Right cardiac atrium (tissue), 5 donors: ENCODE measurements around the gene USP13. TPM values are rescaled to one million over a fixed set of nuclear protein-coding genes. Genes with fewer than 3 reads are reported as not detected.

ENCODE experiments used
- ATAC-seq, 2 donors: fragments of 200-7000 bp; cut with Tn5 transposase; one replicate each; pipeline versions ENCODE4 v1.8.0 to v1.9.1; 2020; ENCODE audit warnings: moderate library complexity in 2 of 2, mild to moderate bottlenecking in 1 of 2
- DNase-seq, 3 donors: peaks; one replicate each; pipeline ENCODE4 v3.0.0-alpha.2; 2020
- H3K27ac ChIP-seq: one replicate; pipeline ENCODE4 v1.5.1; 2013; ENCODE audit warnings: mild to moderate bottlenecking, low read length, control low read depth, moderate library complexity
- H3K27me3 ChIP-seq: one replicate; pipeline ENCODE4 v1.6.1; 2013; ENCODE audit not compliant: control insufficient read depth, insufficient read depth
- H3K4me1 ChIP-seq: one replicate; pipeline ENCODE4 v1.6.1; 2013; ENCODE audit warnings: low read length; ENCODE audit not compliant: control insufficient read depth, insufficient read depth
- H3K4me3 ChIP-seq: one replicate; pipeline ENCODE4 v1.5.1; 2013; ENCODE audit warnings: low read length, control low read depth
- H3K9me3 ChIP-seq: one replicate; pipeline ENCODE4 v1.6.1; 2013; ENCODE audit warnings: low read length; ENCODE audit not compliant: control insufficient read depth
- WGBS: extraction: QIAGEN DNeasy Blood & Tissue Kit; methylation state at CpG from one replicate; pipeline ENCODE4 v1.1.7; 2013; 5-methylcytosine and 5-hydroxymethylcytosine counted together
- intact Hi-C, 4 donors: fragments of 100-400 bp; cut with DNase I; formaldehyde crosslinking; loops; one replicate each; pipeline versions ENCODE4 v1.11.0 to v1.14.0; 2022 to 2023
- polyA plus RNA-seq: library from polyadenylated mRNA; stranded (reverse); fragments of 200-250 nt; gene quantifications from one replicate; pipeline ENCODE4 v1.2.3, GENCODE V29; 2013
- total RNA-seq, 4 donors: library from RNA; stranded (reverse); fragmentation: NEBNext Ultra II Directional; extraction: Animal tissue kit (Norgen Biotek cat#: 25700); gene quantifications; one replicate each; pipeline ENCODE4 v1.2.1, GENCODE V29; 2021
- donor health status: healthy with polysubstance abuse.
- donor health status: DM: no; HTN: yes; CAD: no.
- donor health status: DM: no; HTN: no; CAD: no.
- donor health status: DM: no; HTN: yes; CAD: no; lungs with severe emphysema.
- donor health status: DM: yes; HTN: yes; CAD: no.

The USP13 gene
- total and polyA plus RNA-seq, 5 donors, result 20.0 to 101 (median 71.0) TPM

DNA sequence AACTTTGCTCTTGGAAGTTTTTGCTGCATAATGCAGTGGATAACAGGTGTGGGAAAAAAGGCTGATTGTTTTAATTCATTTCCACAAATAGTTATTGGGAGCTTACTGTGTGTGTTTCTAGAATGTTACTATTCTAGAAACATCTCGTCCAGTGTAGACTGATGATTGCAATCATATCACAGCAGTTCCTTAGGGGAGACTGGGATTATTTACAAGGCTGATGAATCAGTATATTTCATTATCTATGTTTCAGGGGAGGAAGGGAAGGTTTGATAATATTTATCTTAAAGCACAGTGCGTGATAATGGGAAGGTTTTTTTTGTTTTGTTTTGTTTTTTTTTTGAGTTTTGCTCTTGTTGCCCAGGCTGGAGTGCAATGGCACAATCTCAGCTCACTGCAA, 2.4 kb downstream of the USP13 start:
- no peaks in the 10 kb centered on the region for H3K9me3 ChIP-seq
- peak overlapping the region; percentile 17 for H3K27ac ChIP-seq
- no peaks in the 10 kb centered on the region for H3K27me3 ChIP-seq
- ATAC-seq (no peak), DNase-seq (no peak)
- peaks cover 7% of the 10 kb centered on the region for H3K4me1 ChIP-seq
- H3K4me3 ChIP-seq, result peak overlapping the region; percentile 7
- intact Hi-C loops, result loop anchor here in 2 of 4 donors (10.0 kb wide), 2 partner anchors 60 to 90 kb away; no protein-coding TSS in a partner anchor
- WGBS, result 68% methylated on average over 2 of the region's 2 CpGs

- H3K27ac ChIP-seq, result peak overlapping the region; percentile 8
- no peaks in the 10 kb centered on the region for H3K27me3 ChIP-seq
- ATAC-seq (no peak), DNase-seq (no peak)
- WGBS, result 77% methylated on average over 2 of the region's 2 CpGs
- H3K4me3 ChIP-seq, result no peak overlapping the region
- H3K9me3 ChIP-seq, result no peaks in the 10 kb centered on the region
- peaks cover 13% of the 10 kb centered on the region for H3K4me1 ChIP-seq
- intact Hi-C loops, result loop anchor here in 2 of 4 donors (10.0 kb wide), 2 partner anchors 56 to 86 kb away; no protein-coding TSS in a partner anchor
These were observed 5.8 kb downstream of the USP13 start for GRCh38 chr3:179658606-179659005.

DNA sequence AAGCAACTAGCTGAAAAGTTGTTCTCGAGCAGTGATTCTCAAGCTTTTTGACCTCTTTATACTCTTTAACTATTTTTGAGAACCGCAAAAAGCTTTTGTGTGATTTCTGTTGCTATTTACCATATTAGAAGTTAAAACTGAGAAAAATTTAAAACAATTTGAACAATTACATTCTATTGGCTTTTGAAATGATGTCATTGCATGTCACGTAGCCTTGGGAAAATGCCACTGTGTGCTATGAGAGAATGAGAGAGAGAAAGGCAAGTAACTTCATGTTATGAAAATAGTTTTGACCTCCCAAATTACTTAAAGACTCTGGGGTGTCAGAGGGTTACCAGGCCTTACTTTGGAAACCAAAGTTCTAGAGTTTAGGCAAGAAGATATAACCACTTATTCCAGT, 8.0 kb downstream of the USP13 start:
- ATAC-seq, result no peak
- peaks cover 15% of the 10 kb centered on the region for H3K4me1 ChIP-seq
- H3K4me3 ChIP-seq, result no peak overlapping the region
- intact Hi-C loops, result no loop called here
- no peaks in the 10 kb centered on the region for H3K9me3 ChIP-seq
- 79% methylated on average over 3 of the region's 3 CpGs for WGBS
- H3K27me3 ChIP-seq, result no peaks in the 10 kb centered on the region
- H3K27ac ChIP-seq, result no peak overlapping the region
- DNase-seq, result no peak

DNA sequence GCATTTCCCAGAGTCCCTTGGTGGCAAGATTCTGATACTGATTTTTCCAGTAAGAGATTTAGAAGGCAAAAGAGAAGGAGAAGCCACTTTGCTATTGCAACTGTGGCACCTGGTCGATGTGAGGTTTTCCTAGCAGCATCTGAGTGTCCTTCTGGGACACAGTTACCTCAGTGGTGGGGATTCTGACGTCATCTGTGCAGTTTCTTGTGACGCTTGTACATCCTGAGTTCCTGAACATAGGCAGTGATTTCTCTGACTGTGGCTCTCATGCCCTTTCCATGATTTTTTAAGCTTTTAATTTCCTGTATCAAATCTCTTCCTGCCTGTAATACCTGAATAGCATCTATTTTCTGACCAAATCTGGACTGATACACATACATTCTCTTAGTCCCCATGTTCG, 8.9 kb downstream of the USP13 start:
- no peak for ATAC-seq
- no peaks in the 10 kb centered on the region for H3K9me3 ChIP-seq

DNA sequence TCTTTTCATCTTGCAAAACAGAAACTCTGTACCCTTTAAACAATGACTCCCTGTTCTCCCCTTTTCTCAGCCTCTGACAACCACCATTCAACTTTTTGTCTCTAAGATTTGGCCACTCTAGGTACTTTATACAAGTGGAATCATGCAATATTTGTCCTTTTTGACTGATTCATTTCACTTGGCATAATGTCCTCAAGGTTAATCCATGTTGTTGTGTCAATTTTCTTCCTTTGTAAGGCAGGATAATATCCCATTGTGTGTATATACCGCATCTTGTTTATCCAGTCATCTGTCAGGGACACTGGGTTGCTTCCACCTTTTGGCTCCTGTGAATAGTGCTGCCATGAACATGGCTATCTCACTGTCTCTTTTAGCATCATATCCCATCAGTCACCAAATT, 10.3 kb downstream of the USP13 start:
- ATAC-seq (no peak), DNase-seq (no peak)
- 75% methylated on average over 1 of the region's 1 CpG for WGBS
- no peaks in the 10 kb centered on the region for H3K27me3 ChIP-seq
- intact Hi-C loops, result no loop called here
- H3K4me3 ChIP-seq, result no peak overlapping the region
- H3K27ac ChIP-seq, result no peak overlapping the region
- H3K9me3 ChIP-seq, result no peaks in the 10 kb centered on the region
- H3K4me1 ChIP-seq, result peaks cover 23% of the 10 kb centered on the region

More for the DNA sequence above, 8.9 kb downstream of the USP13 start:
- H3K4me3 ChIP-seq, result no peak overlapping the region
- H3K4me1 ChIP-seq, result peaks cover 23% of the 10 kb centered on the region
- 73% methylated on average over 4 of the region's 4 CpGs for whole genome bisulfite sequencing
- H3K27ac ChIP-seq, result no peak overlapping the region
- DNase-seq, result no peak
- intact Hi-C loops, result no loop called here
- H3K27me3 ChIP-seq, result no peaks in the 10 kb centered on the region

GRCh38 chr3:179666030-179666429, 13.2 kb downstream of the USP13 start:
- Histone ChIP-seq H3K27ac (peak overlapping the region; percentile 85), H3K4me3 (no peak overlapping the region), H3K4me1 (peaks cover 20% of the 10 kb centered on the region), H3K27me3 (no peaks in the 10 kb centered on the region), H3K9me3 (no peaks in the 10 kb centered on the region)
- ATAC-seq (peak; percentile 5 to 8), DNase-seq (no peak)
- 38% methylated on average over 1 of the region's 1 CpG for WGBS
- intact Hi-C loops, result no loop called here

- ATAC-seq (peak; percentile 81 to 86), DNase-seq (peak; percentile 72 to 91 (median 86))
- no peaks in the 10 kb centered on the region for H3K9me3 ChIP-seq
- peaks cover 20% of the 10 kb centered on the region for H3K4me1 ChIP-seq
- H3K27me3 ChIP-seq, result no peaks in the 10 kb centered on the region
- intact Hi-C loops, result no loop called here
- 32% methylated on average over 8 of the region's 8 CpGs for WGBS
- H3K27ac ChIP-seq, result peak overlapping the region; percentile 85
- no peak overlapping the region for H3K4me3 ChIP-seq
These were observed 13.7 kb downstream of the USP13 start for GRCh38 chr3:179666436-179667035.

DNA sequence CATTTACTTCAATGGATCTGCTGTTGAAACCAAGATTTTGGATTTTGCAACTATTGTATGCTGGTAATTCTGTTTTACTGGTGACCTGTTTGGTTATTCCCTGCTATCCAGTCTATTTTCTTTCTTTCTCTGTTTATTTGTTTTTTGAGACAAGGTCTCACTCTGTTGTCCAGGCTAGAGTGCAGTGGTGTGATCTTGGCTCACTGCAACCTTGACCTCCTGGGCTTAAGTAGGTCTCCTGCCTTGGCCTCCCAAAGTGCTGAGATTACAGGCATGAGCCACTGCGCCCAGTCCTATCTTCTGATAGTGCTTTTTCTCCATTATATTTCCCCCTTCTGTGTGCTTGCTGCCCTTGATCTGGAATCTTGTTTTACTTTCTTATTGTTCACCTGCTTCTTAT, 15.6 kb downstream of the USP13 start:
- Histone ChIP-seq H3K27me3 (no peaks in the 10 kb centered on the region), H3K4me1 (peaks cover 20% of the 10 kb centered on the region), H3K4me3 (no peak overlapping the region), H3K9me3 (no peaks in the 10 kb centered on the region), H3K27ac (no peak overlapping the region)
- ATAC-seq (no peak), DNase-seq (no peak)
- WGBS, result 92% methylated on average over 1 of the region's 1 CpG
- intact Hi-C loops, result no loop called here

- Histone ChIP-seq H3K27ac (no peak overlapping the region), H3K9me3 (no peaks in the 10 kb centered on the region), H3K4me3 (no peak overlapping the region), H3K27me3 (no peaks in the 10 kb centered on the region), H3K4me1 (peaks cover 20% of the 10 kb centered on the region)
- 77% methylated on average over 8 of the region's 8 CpGs for WGBS
- intact Hi-C loops, result no loop called here
- ATAC-seq (no peak), DNase-seq (no peak)
These were observed 17.5 kb downstream of the USP13 start for GRCh38 chr3:179670311-179670710.

GRCh38 chr3:179671309-179671708, 18.5 kb downstream of the USP13 start:
- no peak for ATAC-seq
- Histone ChIP-seq H3K4me3 (no peak overlapping the region), H3K27ac (no peak overlapping the region)

DNA sequence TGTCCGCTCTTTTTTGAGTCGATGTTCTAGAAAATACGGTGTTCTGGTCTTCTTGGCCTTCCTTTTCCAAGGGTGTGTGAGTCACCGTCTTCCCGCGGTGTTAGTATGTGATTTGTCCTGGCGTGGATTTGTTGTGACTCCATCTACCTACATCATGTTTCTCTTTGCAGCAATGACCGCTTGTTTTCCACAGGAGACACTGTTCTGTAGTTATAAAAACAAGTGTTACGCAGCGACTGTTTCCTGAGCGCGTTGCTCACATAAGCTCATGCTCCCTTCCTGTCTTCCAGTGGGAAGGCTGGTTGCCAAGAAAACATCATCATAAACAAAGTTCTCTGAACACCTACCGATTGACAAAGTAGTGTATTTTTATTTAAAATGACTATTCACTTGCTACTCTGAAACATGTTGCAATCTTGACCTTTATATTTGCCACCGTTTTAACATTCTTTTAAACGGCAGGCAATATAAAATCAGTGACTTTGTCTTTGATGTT, 19.0 kb downstream of the USP13 start:
- H3K9me3 ChIP-seq, result no peaks in the 10 kb centered on the region
- H3K4me3 ChIP-seq, result no peak overlapping the region
- peak in 1 of 3 donors; percentile 19 for DNase-seq
- peak; percentile 44 to 86 for ATAC-seq
- peak overlapping the region; percentile 23 for H3K27ac ChIP-seq
- 56% methylated on average over 15 of the region's 15 CpGs for WGBS
- intact Hi-C loops, result no loop called here
- H3K27me3 ChIP-seq, result no peaks in the 10 kb centered on the region
- H3K4me1 ChIP-seq, result peaks cover 11% of the 10 kb centered on the region

More at GRCh38 chr3:179671309-179671708, 18.5 kb downstream of the USP13 start:
- H3K9me3 ChIP-seq, result no peaks in the 10 kb centered on the region
- intact Hi-C loops, result no loop called here
- H3K27me3 ChIP-seq, result no peaks in the 10 kb centered on the region
- H3K4me1 ChIP-seq, result peaks cover 16% of the 10 kb centered on the region
- DNase-seq, result no peak
- 72% methylated on average over 1 of the region's 1 CpG for WGBS
